Stimulated activated CD8-positive, alpha-beta memory T cell treated with anti-CD3 and anti-CD28 coated beads, Interleukin-4, amount 100 ng/mL, for 4 hours (primary cell): ENCODE data around the gene SMARCC1.

Source experiments
- DNase-seq, 2 donors: peaks; one replicate each; pipeline ENCODE4 v3.0.0-alpha.2; 2020; ENCODE audit warnings: low read depth in 2 of 2, low spot score in 1 of 2

Gene SMARCC1

DNA sequence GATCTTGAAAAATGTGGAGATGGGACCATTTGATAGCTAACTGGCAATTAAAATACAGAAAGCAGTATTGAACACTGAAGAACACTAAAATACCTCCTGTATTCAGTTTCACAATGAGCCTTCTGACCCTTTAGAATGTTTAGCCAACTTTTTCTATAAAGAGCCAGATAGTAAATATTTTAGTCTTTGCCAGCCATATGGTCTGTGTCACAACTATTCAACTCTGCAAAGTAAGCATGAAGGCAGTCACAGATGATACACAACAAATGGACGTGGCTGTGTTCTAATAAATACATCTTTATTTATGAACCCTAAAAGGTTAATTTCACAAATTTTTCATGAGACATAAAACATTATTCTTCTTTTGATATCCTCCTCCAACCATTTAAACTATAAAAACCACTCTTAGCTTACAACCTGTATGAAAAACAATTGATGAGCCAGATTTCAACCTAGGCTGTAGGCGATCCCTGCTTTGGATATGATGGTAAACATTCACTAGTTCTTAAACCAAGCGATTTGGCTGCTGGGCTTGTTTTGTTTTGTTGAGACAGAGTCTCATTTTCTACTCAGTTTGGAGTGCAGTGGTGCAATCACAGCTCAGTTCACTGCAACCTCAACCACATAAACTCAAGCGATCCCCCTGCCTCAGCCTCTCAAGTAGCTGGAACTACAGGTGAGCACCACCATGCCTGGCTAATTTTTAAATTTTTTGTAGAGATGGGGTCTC, 189.5 kb downstream of the SMARCC1 start:
- no peak for DNase-seq

DNA sequence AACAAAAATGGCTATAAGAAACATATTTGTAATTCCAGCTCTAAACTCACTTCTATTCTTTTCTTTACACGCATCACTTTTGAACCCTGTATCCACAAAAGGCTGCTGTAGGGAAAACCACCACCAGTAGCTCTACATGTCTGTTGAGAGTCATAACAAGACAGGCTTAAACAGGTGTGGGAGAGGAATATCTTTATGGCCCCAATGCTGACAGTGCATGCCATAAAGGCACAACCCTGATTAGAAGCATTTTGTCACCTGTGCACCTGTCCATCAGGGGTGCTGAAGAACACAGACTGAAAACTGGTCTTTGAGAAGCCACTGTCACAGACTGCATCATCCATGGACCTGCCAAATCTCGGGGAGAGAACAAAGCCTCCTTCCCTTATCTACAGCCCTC, 191.5 kb downstream of the SMARCC1 start:
- DNase-seq = no peak

DNA sequence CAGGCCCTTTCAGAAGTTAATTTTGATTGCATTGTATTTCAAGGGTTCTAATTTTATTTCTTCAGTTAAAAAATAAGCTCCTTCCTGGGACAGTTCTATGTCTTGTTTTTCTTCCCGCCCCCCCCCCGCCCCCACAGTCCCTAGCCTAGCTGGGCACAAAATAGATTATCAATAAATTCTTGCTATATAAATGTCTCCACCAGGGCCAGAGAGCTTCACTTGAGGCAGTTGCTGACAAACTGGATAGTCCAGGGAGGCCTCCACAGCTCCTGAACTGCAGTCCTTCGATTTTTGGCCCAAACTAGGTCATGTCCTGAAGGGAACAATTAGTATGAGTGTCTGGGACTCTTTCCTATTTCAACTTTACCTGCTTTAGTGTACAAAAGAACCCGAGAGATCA, 193.1 kb downstream of the SMARCC1 start:
- no peak for DNase-seq

DNA sequence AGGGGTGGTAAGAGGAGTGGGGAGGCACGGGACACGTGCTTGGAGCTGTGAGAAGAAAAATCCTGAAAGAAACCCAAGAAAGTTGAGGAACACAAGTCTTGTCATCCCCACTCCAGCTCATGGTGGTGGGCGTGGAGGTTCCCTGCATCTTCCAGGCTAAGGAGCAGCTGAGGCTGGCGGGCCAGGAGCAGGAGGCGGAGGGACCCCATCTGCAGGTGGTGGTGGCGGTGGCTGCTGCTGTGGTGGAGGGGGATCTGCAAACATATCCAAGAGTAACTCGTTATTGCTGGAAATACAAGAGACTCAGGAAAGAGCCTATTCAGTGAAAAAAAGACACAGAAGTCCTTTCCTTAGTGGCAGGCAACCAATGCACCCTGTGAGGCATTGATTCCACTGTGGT, 193.6 kb downstream of the SMARCC1 start:
- no peak for DNase-seq

DNA sequence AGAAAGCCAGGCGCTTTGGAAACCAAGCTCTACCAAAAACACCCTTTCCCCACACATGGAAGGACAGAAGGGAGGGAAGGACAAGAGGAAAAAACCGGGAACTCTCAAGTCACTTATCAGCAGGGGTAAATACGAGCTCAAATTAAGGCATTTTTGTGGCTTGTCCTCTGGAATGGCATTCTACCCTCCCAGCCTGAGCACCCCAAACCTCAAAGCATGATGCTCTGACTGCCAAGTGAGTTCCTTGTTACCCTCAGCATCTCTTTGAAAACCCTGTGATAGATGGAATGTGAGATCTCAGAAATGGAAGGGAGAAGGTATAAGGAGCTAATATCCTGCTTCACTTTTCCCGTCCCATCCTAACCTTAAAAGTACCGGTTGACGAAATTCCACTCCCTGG, 194.9 kb downstream of the SMARCC1 start:
- DNase-seq = no peak

DNA sequence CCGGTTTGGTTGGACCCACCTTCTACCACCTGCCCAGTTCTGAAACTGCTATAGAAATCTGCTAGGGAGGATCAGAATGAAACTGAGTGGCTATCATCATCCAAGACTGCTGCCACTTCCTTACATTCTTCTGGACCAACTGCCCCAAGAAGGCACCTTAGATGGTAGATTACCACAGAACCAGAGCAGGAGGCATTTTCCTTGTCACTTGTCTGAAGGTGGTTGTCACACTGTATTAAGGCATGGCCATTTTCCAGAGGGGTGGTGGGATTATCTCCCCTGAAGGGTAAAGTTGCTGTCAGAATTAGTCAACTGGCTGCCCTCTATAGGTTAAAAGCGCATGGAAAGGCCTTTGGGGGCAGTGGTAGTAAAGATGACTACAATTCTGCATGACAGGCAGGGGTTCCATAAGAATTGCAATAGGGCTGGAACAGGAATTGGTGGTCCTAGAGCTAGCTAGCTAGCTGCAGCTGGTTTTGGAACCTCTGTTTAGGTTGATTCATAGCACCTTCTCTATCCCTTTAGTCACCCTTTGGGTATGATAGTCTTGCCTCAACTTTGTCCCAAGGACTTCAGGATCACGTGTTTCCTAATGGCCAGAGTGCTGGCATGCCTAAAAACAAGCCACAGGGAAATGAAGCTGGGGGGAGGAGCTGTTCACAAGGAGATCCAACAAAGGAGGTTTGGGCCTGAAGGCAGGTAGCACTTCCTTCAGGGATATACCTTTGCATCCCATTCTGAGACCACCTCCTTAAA, 198.2 kb downstream of the SMARCC1 start:
- DNase-seq = no peak

DNA sequence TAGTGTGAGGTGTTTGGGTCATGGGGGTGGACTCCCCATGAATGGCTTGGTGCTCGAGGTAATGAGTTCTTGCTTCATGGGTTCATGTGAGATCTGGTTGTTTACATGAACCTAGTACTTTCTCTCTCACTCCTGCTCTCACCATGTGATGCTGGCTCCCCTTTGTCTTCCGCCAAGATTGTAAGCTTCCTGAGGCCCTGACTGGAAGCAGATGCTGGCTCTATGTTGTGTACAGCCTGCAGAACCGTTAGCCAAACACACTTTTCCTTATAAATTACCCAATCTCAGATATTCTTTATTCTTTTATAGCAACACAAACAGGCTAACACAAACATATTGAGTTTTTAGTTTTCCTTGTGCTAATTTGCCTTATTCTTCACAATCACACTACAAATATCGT, 199.9 kb downstream of the SMARCC1 start:
- no peak for DNase-seq

DNA sequence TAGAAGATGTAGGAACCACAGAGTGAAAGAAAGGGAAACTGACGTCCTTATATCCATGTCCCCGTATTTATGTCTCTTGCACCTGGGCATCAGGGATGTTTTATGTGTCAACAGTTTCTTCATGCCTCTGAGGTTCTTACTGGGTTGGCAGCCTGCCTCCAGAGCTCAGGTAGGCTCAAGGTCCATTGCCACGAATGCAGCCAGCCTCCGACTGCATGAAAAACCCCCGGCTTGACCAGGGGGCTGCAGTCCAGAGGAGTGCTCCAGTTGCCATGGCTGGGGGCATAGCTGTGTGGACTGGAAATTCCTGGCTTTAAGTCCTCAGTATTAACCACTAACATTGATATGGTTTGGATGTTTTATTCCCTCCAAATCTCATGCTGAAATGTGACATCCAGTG, 200.3 kb downstream of the SMARCC1 start:
- DNase-seq = no peak

DNA sequence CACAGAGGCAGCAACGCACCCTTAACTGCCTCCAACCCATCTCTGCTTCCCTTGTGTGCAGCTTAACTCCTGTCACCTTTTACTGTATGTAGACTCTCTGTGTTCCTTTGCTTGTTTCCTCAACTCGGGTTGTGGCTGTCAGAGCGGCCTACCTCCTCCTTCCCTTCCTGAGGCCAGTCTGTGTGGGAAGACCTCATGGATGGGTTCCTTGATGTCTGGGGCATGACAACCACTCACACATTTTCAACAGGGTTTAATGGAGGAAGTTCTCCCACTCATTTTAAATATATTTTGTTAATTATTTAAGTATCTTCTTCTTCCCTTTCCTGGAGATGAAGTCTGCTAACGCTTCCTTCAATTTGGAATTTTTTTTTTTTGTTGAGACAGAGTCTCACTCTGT, 201.2 kb downstream of the SMARCC1 start:
- DNase-seq = no peak

DNA sequence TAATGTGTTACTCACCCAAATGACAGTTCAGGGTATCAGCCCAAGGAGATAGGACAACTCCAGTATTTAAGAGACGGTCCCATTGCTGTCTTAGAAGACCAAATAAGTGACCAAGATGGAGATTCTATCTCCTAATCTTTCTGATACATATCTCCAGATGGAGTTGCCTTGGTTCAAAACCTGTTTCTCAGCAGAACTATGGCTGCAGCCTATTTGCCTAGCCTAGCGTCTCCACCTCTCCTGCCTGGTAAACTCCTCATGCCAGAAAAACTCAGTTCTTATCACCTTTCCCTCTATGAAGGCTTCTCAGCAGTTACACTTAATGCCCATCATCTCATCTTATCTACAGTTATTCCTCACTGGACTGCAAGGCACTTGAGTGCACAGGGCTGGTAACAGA, 201.8 kb downstream of the SMARCC1 start:
- DNase-seq = no peak

DNA sequence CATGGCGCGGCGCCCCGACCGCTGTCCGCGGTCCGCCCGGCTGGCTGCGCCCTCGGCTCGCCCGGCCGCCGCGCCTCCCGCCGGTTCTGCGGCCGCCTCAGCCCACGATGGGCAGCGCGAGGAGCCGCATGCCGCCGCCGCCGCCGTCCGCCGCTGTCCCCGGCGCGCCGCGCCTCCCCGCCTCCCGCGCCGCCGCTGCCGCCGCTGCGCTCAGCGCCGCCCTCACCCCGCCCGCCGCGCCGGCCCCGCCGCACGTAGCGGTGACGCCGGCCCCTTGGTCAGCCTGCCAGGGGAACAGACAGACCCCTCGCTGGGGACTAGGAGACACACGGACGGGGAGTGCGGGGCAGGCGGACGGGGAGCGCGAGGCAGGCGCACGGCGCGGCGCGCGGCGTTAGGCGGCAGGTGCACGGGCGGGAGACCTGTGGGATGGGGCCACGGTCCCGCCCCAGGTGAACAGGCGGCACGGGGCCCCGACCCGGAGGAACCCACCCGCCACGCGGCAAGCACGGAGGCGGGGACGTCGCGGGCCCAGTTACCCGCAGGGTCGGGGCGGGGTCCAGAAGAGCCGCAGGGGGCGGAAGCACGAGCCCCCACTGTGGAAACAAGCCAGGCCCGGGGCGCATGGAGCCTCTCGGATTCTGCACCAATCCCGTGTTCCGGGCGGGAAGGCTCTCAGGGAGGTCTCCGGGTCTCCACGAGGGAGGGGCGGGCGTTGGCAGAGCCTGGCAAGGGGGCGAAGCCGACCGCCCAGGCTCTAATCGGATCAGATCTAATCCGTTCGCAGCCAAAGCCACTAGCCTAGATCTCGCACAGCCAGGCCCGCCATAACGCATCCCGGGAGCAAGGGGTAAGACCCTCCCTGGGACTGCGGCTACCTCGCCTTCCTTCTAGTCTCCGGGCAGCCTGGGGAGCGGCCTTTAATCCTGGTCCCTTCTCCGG, 202.7 kb downstream of the SMARCC1 start, which contains the start of gene CSPG5:
CSPG5 (minus strand) TSS at position 175 of the 942 bp plus-strand sequence; CDS start at position 3, 172 bp downstream.
- no peak for DNase-seq

DNA sequence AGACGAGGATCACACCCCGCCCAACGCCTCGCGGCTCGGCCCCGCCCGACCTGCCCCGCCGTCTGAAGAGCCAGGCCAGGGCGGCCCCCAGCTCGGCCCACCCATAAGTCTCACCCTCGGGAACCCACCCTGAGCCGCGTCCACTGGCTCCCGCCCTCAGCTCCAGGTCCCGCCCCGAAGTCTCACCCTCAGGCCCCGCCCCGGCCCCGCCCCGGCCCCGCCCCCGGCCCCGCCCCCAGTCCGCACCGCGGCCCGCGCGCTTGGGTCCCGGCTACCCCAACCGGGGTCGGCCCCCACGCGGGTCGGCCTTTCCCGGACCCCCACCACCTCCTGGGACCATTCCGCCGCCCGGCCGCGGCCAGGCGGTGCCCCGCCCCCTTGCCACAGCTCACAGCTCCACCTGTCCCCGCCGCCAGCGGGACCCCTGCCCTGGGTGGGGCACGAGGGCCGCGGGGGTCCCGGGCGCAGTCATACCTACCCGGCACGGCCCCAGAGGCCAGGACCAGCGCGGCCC, 203.5 kb downstream of the SMARCC1 start:
- no peak for DNase-seq

DNA sequence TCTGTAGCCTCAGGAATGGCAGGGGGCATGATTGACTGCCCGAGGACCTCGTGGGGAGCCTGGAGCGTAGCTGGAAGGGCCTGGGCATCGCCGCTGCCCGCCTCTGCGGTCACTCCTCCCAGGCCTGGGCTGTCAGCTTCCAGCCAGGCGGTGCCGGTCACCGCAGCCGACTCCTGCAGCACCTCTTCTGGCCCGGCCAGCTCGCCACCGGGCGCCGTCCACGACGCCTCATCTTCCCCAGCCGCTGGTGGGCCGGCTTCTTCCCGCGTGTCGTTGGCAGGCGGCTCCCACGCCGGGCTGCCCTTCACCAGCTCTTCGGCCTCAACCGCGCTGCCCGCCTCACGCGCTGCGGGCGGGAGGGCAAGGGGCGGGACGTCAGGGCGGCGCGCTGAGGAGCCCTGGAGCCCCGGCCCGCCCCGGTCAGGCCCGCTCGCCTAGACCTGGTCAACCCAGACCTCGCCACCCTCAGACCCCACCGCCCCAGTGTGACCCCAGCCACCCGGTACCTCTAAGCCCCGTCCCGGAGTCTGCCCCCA, 204.0 kb downstream of the SMARCC1 start:
- DNase-seq = no peak

DNA sequence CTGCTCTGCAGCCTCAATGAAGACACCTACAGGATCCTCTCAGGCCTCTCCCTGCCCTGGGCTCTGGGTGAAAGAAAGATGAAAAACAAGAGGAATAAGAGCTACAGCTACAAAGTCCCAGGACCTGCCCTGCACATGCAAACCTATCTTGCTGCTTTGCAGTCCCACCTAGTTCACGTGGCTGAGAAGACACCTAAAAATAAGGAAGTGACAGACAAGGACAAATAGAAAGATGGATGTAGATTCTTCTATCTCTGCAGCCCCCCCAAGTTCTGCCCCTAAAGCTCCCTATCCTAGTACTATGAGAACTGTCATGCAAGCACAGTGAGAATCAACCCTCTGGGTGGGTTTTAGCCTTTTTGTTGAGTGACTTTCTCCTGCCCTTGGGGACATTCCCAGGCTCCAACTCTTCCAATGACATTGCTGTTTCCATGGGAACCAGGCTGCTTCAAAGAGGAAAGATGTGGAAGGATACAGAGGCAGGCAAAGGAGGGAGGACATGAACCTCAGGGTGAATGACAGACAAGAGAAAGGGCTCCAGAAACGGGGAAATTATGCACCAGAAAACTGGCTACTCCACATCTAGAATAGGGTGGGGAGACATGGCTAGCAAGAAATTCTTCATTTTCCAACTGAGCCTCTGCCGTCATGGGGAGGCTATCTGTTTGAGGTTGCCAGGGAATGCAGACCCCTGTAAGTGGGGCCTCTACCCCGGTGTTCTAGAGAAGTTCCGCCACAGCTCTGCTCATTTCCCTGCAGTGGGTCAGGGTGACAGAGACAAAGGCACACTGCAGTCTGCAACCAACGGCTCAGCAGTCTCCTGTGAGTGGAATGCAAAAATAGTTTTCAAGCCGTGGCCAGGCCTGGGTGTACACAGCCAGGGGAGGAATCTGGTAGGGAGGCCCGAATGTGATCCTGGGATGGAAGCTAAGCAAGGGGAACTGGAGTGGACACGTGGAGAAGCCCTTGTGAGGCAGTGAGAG, 208.2 kb downstream of the SMARCC1 start:
- DNase-seq = no peak

DNA sequence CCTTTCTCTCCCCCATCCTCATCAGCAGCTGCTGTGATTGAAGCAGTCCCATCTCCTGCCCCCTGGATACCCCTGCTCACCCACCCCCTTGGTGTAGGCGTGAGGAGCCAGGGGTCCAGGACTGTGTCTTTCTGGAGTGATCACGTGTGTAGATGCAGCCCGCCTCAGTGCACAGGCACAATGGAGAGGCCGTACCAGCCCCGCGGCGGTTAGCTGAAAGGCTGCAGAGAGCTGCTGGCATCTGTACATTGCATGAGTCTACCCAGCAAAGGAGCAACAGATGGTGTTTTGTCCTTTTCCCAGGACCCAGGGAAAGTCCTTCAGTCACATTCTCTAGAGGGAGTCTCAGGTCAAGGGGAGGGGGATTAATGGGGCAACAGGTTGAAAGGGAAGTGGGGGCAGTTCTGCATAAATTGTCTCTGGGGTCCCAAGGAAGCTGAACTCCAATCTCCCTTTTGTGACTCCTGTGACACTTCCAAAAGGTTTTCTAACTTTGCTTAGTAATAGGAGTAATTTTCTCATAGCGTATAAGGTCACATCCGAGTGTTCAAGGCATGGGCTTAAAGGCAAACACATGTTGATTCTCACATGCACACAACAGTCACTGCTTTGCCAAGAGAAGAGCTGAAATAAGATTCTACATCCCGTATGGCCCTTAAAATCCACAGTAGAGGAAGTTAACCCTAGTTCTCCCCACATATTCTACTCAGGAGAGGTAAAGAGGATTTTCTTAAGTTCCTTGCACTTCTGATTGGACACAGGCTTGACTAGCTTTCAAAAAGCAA, 210.1 kb downstream of the SMARCC1 start:
- DNase-seq = no peak

DNA sequence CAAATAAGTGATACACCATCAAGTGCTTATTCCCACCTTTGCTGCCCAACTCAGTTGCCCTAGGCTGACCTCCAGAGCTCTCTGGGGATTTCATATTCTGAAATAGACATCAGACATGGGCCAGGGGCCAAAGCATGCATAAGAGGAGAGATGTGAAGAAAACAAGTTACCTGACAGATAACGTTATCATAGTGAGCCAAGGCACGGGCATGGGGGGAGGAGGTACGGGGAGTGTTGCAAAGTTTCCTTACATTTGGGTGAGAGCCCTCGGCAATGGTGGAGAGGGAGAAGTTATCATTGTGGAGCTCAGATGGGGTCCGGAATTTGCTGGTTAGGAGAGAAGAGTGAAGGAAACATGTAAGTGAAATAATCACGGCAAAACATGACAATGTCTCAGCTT, 212.8 kb downstream of the SMARCC1 start:
- no peak for DNase-seq

DNA sequence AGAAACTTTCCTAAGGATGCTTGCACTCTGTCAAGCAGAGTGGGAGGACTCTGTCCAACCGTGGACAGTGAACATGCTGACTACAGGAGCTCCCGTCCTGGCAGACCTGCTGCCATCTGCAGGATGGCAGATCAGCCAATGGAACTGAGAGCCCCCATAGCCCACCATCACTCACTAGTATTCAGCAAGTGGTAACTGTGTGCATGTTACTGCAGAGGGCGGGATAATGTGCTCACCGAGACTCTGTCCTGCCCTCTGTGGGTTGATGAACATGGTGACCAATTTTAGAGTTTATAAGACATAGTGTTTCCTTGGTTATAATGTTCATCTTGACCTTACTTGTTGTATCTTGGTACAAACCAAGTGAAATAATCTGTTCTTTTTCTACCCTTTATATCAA, 214.5 kb downstream of the SMARCC1 start:
- DNase-seq = no peak

DNA sequence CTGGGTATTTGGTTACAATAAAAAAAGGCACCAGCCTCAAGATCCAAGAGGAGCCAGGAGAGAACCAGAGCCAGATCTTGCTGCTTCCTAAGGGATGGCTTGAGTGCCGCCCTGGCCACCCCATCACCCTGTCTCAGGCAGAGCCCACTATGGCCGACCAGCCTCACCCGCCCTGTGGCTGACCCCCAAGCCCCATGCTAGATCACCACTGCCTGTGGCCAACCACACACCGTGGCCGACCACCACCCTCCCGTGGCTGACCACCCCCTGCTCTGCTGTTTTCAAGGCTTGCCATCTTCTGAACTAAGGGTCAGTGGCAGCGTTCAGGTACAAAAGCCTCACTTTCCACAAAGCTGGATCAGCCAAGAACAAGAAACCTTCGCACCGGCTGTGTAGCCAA, 215.0 kb downstream of the SMARCC1 start:
- no peak for DNase-seq
